Stimulated activated CD8-positive, alpha-beta memory T cell treated with anti-CD3 and anti-CD28 coated beads, Interleukin-4, amount 100 ng/mL, for 24 hours (primary cell): ENCODE measurements around the gene LEMD2.

Experiments
- DNase-seq: peaks from one replicate; pipeline ENCODE4 v3.0.0-alpha.2; 2020; ENCODE audit warnings: low read depth

LEMD2 gene

GRCh38 chr6:33794910-33795623 lies 6.1 kb upstream of the LEMD2 start:
- no peak for DNase-seq

- DNase-seq, result no peak
Measured at GRCh38 chr6:33792981-33793380, 4.1 kb upstream of the LEMD2 start.

- DNase-seq, result no peak
Measured at GRCh38 chr6:33791620-33792019, 2.7 kb upstream of the LEMD2 start.

- no peak for DNase-seq
Measured at GRCh38 chr6:33790910-33791309, 2.0 kb upstream of the LEMD2 start.

- DNase-seq, result no peak
Measured at GRCh38 chr6:33790379-33790778, 1.4 kb upstream of the LEMD2 start.

- no peak for DNase-seq
Measured at GRCh38 chr6:33789550-33789895, 593 bp upstream of the LEMD2 start.

- DNase-seq, result peak; percentile 54
Measured at GRCh38 chr6:33787954-33788693, 806 bp downstream of the LEMD2 start.

- no peak for DNase-seq
Measured at GRCh38 chr6:33787346-33787953, 1.5 kb downstream of the LEMD2 start.

GRCh38 chr6:33786736-33787135 lies 2.2 kb downstream of the LEMD2 start:
- no peak for DNase-seq

- DNase-seq, result no peak
Measured at GRCh38 chr6:33785778-33786177, 3.2 kb downstream of the LEMD2 start.

- DNase-seq, result no peak
Measured at GRCh38 chr6:33784787-33785186, 4.1 kb downstream of the LEMD2 start.

GRCh38 chr6:33783781-33784520 lies 5.0 kb downstream of the LEMD2 start:
- no peak for DNase-seq

- no peak for DNase-seq
Measured at GRCh38 chr6:33782561-33782960, 6.4 kb downstream of the LEMD2 start.

GRCh38 chr6:33781131-33781975 lies 7.6 kb downstream of the LEMD2 start:
- DNase-seq, result no peak

- no peak for DNase-seq
Measured at GRCh38 chr6:33779895-33780294, 9.0 kb downstream of the LEMD2 start.

- no peak for DNase-seq
Measured at GRCh38 chr6:33779290-33779689, 9.6 kb downstream of the LEMD2 start.

- DNase-seq, result no peak
Measured at GRCh38 chr6:33778444-33779121, 10.3 kb downstream of the LEMD2 start.

GRCh38 chr6:33777398-33778388 lies 11.2 kb downstream of the LEMD2 start:
- no peak for DNase-seq

GRCh38 chr6:33776764-33777163 lies 12.2 kb downstream of the LEMD2 start:
- no peak for DNase-seq

- no peak for DNase-seq
Measured at GRCh38 chr6:33776186-33776585, 12.7 kb downstream of the LEMD2 start.
